Measurements from ENCODE around the gene KIF26B. TPM values are rescaled to one million over a fixed set of nuclear protein-coding genes. Genes with fewer than 3 reads are reported as not detected.

Gene KIF26B
- total RNA-seq, 1 donor from 2014 or later: 2.1 TPM

DNA sequence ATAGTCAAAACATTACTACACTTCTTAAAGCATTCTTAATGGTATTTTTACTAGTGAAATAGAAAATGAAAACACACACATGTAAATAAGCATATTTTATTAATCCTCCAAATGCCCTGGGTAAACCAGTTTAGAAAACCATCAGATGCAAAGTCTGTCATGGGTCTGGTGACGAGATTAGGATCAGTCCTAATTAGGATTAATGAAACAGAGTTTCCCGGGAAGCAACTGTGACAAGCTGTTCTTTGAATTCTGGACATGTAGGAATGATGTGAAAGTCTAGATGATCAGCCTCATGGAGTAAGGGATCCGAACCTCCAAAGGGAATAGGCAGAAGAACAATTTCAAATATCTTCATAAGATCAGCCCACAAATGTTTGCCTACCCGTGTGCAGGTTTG, 250.2 kb downstream of the KIF26B start:
- no peak for DNase-seq (ENCODE audit: low read depth)
- no peak for FAIRE-seq
- Histone ChIP-seq H3K27me3 (ENCODE audit: control insufficient read depth, insufficient read depth, low read length) (no peaks in the 10 kb centered on the region), H3K36me3 (ENCODE audit: control insufficient read depth, insufficient read depth, low read length) (no peaks in the 10 kb centered on the region), H3K4me3 (ENCODE audit: low read depth, low read length) (no peak overlapping the region)
- TF ChIP-seq, protein P1, sequence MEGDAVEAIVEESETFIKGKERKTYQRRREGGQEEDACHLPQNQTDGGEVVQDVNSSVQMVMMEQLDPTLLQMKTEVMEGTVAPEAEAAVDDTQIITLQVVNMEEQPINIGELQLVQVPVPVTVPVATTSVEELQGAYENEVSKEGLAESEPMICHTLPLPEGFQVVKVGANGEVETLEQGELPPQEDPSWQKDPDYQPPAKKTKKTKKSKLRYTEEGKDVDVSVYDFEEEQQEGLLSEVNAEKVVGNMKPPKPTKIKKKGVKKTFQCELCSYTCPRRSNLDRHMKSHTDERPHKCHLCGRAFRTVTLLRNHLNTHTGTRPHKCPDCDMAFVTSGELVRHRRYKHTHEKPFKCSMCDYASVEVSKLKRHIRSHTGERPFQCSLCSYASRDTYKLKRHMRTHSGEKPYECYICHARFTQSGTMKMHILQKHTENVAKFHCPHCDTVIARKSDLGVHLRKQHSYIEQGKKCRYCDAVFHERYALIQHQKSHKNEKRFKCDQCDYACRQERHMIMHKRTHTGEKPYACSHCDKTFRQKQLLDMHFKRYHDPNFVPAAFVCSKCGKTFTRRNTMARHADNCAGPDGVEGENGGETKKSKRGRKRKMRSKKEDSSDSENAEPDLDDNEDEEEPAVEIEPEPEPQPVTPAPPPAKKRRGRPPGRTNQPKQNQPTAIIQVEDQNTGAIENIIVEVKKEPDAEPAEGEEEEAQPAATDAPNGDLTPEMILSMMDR (IDR thresholded peaks at IDR 0.05; ENCODE audit: insufficient read depth, low read length, severe bottlenecking): no peak

DNA sequence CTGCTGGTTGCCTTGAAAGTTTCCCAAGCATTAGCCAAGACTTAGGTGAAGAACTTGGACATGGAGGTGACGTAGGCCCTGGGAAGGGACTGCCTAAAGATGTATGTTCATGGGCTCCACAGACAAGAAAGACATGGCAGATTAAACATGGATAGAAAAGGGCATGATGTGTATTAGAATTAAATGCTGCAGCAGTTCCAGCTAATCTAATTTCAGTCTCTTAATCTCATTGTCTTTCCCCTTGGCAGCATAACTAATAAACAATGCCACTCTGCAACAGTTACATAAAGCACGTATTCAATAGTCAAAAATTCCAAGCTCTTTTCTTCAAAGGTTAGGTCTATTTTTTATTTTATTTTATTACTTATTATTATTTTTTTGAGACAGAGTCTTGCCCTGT, 251.6 kb downstream of the KIF26B start:
- TF ChIP-seq, protein P1 (IDR thresholded peaks at IDR 0.05; ENCODE audit: insufficient read depth, low read length, severe bottlenecking): no peak
- Histone ChIP-seq H3K27me3 (ENCODE audit: control insufficient read depth, insufficient read depth, low read length) (no peaks in the 10 kb centered on the region), H3K36me3 (ENCODE audit: control insufficient read depth, insufficient read depth, low read length) (no peaks in the 10 kb centered on the region), H3K4me3 (ENCODE audit: low read depth, low read length) (no peak overlapping the region)
- no peak for DNase-seq (ENCODE audit: low read depth)
- no peak for FAIRE-seq

DNA sequence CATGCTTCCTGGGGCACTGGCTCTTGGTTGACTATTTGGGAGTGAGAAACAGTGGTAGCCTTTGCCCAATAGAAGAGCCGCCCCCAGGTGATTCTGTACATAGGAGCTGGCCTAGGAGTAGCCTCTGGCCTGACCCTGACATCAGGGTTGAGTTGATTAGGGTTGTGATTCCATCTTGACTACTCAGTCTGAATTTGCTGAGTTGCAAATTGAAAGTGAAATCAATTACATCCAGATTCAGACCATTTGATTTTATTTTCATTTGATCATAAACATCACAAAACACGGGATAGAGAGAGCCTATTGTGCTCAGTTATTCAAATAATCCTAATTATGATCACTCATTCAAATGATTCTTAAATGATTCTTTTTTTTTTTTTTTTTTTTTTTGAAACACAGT, 253.2 kb downstream of the KIF26B start:
- Histone ChIP-seq H3K27me3 (ENCODE audit: control insufficient read depth, insufficient read depth, low read length) (no peaks in the 10 kb centered on the region), H3K36me3 (ENCODE audit: control insufficient read depth, insufficient read depth, low read length) (no peaks in the 10 kb centered on the region), H3K4me3 (ENCODE audit: low read depth, low read length) (no peak overlapping the region)
- DNase-seq (ENCODE audit: low read depth): no peak
- no peak for FAIRE-seq
- TF ChIP-seq, protein P1 (IDR thresholded peaks at IDR 0.05; ENCODE audit: insufficient read depth, low read length, severe bottlenecking): no peak

DNA sequence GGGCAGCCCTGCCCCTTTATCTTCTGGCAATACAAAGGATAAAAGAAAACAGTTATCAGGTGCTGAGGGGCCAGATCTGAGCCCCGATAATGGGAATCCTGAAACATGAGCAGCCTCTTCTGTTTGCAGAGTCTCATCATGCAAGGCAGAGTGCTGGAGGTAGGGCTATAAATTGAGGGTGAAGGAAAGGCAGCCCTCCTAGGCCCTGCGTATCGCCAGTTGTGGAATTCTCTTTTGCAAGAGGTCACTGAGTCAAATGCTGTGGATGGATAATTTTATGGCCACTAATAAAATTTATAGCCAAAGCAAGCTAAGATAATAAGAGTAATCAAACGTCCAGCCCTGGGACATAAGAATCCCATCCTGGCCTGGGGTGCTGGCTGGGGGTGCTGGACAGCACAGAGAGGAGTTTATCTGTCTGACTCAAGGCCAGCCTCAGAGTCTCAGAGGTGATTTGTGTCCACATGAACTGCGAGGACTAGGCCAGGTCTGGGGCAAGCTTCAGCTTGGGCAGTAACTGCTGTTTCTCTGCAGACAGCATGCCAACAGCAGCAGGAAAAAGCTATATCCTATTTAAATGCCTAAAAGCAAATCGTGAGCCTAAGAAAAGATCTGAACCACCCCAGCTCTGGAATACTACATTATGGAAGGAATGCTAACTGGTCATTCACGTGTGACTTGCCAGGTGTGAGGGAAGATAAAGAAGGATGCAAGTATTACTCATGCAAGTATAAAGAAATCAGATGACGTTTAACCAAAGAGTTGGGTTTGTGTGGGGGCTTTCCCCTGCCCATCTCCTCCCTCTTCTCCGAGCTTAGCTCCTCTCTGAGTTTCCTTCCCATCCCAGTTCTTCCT, 254.8 kb downstream of the KIF26B start:
- DNase-seq (ENCODE audit: low read depth) (no peak), FAIRE-seq (no peak)
- no peak overlapping the region for H3K4me3 ChIP-seq (ENCODE audit: low read depth, low read length)
- TF ChIP-seq, protein P1 (IDR thresholded peaks at IDR 0.05; ENCODE audit: insufficient read depth, low read length, severe bottlenecking): no peak
- no peaks in the 10 kb centered on the region for H3K36me3 ChIP-seq (ENCODE audit: control insufficient read depth, insufficient read depth, low read length)
- H3K27me3 ChIP-seq (ENCODE audit: control insufficient read depth, insufficient read depth, low read length): no peaks in the 10 kb centered on the region

DNA sequence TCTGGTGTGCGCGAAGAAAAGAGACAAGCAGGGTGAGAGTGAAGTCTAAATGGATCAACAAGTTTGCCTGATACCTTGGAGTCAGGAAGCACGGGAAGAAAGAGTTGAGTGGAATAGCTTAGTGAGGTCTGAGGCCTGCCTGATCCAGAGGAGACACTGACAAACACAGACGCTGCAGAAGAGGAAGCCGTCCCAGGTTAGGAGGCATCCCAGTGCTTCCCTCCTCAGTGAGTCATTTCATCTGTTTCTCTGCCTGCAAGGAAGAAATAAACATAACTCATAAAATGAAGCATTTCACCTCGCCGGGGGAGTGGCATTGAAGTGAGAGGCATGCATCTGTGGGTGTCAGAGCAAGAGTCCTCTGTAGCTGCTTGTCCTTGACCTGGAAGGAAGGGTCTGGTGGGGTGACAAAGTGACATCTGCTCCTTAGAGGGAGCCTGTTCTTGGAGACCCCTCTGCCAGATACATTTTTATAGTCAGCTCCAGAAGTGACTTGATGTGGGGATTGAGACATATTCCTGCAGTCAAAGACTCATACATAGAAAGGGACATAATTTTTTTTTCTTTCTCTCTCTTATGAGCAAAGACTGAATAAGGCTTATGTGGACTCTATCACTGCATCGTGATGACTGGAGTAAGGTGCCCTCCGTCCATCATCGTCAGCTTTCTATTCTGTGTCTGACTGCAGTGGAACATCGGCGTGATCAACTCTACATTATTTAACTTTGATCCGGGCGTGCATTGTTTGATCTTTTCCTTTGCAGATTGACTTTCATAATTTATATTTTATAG, 256.7 kb downstream of the KIF26B start:
- Histone ChIP-seq H3K36me3 (ENCODE audit: control insufficient read depth, insufficient read depth, low read length) (no peaks in the 10 kb centered on the region), H3K27me3 (ENCODE audit: control insufficient read depth, insufficient read depth, low read length) (no peaks in the 10 kb centered on the region), H3K4me3 (ENCODE audit: low read depth, low read length) (no peak overlapping the region)
- DNase-seq (ENCODE audit: low read depth) (no peak), FAIRE-seq (no peak)
- TF ChIP-seq, protein P1 (IDR thresholded peaks at IDR 0.05; ENCODE audit: insufficient read depth, low read length, severe bottlenecking): no peak

Measured in bronchial epithelial cell (primary cell).